HFFc6 (cell line): ENCODE results near the gene SOHLH1. TPM values are rescaled to one million over a fixed set of nuclear protein-coding genes. Genes with fewer than 3 reads are reported as not detected.

Experiments used
- DNase-seq: peaks from one replicate; pipeline ENCODE4 v3.0.0-alpha.2; 2018
- H3K27ac Mint-ChIP-seq: 2 replicates; pipeline ENCODE4 v1.8.0; 2020; ENCODE audit warnings: mild to moderate bottlenecking, mixed read lengths
- H3K27me3 Mint-ChIP-seq: 2 replicates; pipeline ENCODE4 v1.8.0; 2021; ENCODE audit warnings: mild to moderate bottlenecking, moderate library complexity, mixed read lengths; ENCODE audit not compliant: insufficient read depth
- H3K36me3 Mint-ChIP-seq: 2 replicates; pipeline ENCODE4 v1.8.0; 2021; ENCODE audit warnings: low read depth, mixed read lengths
- H3K4me1 Mint-ChIP-seq: 2 replicates; pipeline ENCODE4 v1.8.0; 2020; ENCODE audit warnings: low read depth, mixed read lengths
- H3K4me3 Mint-ChIP-seq: 2 replicates; pipeline ENCODE4 v1.8.0; 2020; ENCODE audit warnings: mild to moderate bottlenecking, moderate library complexity, mixed read lengths
- H3K9me3 Mint-ChIP-seq: 2 replicates; pipeline ENCODE4 v1.8.0; 2020; ENCODE audit warnings: mild to moderate bottlenecking, mixed read lengths
- total RNA-seq, 6 experiments: library from RNA; stranded (reverse); fragmentation: NEBNext Ultra II Directional; extraction: Animal tissue kit (Norgen Biotek cat#: 25700); gene quantifications; 2 replicates in 1 of 6; 3 replicates in 5 of 6; pipeline ENCODE4 v1.2.3, GENCODE V29; 2021
- TF ChIP-seq, protein P1 (sequence below): fragments of 200-600 bp; sonication (generic); IDR thresholded peaks from 2 replicates; pipeline ENCODE4 v1.5.0; 2021; ENCODE audit warnings: antibody characterized with exemption, mild to moderate bottlenecking

Gene SOHLH1
- total RNA-seq, 6 experiments from 2014 or later = not detected

DNA sequence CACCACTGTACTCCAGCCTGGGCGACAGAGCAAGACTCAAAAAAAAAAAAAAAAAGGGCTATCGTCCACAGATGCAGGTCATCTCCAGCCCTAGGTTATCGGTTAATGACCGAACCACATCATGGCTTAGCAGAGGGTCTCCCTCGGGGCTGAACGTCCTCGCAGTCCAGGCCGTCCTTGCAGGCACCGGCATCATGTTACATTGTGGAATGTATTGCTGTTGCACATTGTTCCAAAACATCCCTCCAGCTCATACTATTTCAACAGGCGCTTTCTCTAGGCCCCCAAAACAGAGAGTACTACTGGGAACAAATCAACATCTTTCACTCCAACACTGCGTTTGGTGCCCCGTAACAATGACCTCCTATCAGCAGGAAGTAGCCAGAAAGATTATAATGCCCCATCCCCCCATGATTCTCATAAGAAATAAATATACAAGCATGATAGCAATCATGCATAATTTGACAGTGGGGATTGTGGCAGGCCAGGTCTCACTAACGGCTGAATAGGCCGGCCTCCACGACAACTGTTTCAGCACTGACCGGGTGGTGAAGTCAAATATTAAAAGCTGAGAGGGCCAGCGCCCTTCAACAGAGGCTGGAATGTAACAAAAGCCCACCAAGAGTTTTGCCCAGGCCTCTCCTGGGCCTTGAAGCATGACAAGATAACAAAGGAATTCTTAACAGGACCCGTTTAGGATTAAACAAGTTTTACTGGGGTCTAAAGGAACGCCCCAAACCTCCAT lies 37.3 kb downstream of the SOHLH1 start:
- TF ChIP-seq, protein P1, sequence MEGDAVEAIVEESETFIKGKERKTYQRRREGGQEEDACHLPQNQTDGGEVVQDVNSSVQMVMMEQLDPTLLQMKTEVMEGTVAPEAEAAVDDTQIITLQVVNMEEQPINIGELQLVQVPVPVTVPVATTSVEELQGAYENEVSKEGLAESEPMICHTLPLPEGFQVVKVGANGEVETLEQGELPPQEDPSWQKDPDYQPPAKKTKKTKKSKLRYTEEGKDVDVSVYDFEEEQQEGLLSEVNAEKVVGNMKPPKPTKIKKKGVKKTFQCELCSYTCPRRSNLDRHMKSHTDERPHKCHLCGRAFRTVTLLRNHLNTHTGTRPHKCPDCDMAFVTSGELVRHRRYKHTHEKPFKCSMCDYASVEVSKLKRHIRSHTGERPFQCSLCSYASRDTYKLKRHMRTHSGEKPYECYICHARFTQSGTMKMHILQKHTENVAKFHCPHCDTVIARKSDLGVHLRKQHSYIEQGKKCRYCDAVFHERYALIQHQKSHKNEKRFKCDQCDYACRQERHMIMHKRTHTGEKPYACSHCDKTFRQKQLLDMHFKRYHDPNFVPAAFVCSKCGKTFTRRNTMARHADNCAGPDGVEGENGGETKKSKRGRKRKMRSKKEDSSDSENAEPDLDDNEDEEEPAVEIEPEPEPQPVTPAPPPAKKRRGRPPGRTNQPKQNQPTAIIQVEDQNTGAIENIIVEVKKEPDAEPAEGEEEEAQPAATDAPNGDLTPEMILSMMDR = no peak
- Mint-ChIP-seq H3K4me1 (no peaks in the 10 kb centered on the region), H3K4me3 (no peak overlapping the region), H3K27ac (no peak overlapping the region), H3K27me3 (peaks cover 4% of the 10 kb centered on the region), H3K36me3 (no peaks in the 10 kb centered on the region), H3K9me3 (peaks cover 3% of the 10 kb centered on the region; the same call in 1 of the 2 replicates)
- no peak for DNase-seq

DNA sequence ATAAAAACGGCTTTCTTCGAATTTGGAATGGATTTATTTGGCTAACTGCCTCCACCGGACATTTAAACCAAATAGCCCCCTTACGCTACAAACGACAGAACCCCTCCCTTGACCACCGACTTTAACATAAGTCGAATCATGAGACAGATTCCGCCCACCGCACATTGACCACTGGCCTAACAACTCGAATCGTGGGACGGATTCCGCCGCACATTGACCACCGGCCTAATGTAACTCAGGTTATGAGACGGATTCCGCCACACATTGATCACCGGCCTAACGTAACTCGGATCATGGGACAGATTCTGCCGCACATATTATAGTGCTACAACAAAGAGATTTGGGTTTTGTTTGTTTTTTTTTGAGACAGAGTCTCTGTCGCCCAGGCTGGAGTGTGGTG lies 38.9 kb downstream of the SOHLH1 start:
- peaks cover 10% of the 10 kb centered on the region for H3K27me3 Mint-ChIP-seq
- no peaks in the 10 kb centered on the region; the same call in 1 of the 2 replicates for H3K9me3 Mint-ChIP-seq
- H3K27ac Mint-ChIP-seq = no peak overlapping the region
- no peaks in the 10 kb centered on the region for H3K36me3 Mint-ChIP-seq
- H3K4me1 Mint-ChIP-seq = no peaks in the 10 kb centered on the region
- no peak for DNase-seq
- TF ChIP-seq, protein P1 = no peak
- H3K4me3 Mint-ChIP-seq = no peak overlapping the region

DNA sequence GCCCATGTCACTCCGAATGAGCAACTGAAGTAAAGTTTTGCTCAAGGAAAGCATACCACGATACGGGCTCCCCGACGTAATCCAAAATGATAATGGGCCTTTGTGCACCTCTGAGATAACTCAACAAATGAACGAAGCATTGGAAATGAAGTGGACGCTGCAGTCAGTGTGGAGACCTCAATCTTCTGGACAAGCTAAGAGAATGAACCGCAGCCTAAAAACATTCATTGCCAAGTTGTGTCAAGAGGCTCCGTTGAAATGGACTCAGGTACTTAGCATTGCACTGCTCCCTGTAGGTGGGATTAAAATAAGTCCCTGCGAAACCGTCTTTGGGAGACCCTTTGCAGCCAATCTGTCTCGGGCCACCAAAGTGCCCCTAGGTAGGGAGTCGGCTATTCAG lies 40.0 kb downstream of the SOHLH1 start:
- TF ChIP-seq, protein P1 = no peak
- Mint-ChIP-seq H3K27ac (no peak overlapping the region), H3K4me3 (no peak overlapping the region), H3K4me1 (no peaks in the 10 kb centered on the region), H3K9me3 (peaks cover under 1% of the 10 kb centered on the region; the same call in 1 of the 2 replicates), H3K27me3 (peaks cover 10% of the 10 kb centered on the region), H3K36me3 (no peaks in the 10 kb centered on the region)
- no peak for DNase-seq

DNA sequence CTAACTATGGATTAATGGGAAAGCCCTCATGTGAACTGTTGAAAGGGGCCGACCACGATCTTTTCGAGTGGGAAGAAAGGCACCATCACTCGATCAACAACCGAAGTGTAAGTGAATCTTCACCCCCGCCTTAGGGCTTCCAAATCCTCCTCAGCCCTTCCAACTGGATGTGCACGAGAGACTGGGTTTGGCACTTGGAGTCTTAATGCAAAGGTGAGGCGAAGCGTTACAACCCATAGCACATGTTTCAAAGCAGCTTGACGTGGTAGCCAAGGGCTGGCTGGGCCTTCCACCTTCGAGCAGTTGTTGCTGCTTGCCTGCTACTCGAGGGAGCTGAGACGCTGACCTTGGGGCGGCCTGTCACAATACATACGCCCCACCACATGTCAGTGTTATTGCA lies 41.9 kb downstream of the SOHLH1 start:
- Mint-ChIP-seq H3K27me3 (peaks cover 10% of the 10 kb centered on the region), H3K4me3 (no peak overlapping the region), H3K4me1 (no peaks in the 10 kb centered on the region), H3K27ac (no peak overlapping the region), H3K9me3 (peaks cover 12% of the 10 kb centered on the region), H3K36me3 (no peaks in the 10 kb centered on the region)
- no peak for DNase-seq
- TF ChIP-seq, protein P1 = no peak

DNA sequence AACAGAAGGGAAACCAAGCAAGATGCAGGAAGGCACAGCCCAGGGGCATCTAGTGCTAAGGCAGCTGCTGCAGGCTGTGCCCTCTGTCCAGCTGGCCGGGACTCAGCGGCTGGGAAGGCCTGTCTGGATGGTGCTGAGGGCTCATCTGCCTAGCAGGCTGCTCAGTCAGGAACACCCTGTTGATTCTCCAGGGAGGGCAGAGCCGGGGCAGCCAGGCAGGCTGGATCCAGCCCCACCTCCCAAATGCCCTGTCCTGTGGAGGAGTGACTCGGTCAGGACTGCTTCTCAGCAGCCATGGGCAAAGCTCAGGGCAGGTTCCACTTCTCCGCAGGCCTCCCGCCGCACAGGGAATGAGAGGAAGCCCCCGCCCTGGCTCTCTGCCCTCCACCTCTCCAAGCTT lies 44.0 kb downstream of the SOHLH1 start:
- no peak overlapping the region for H3K27ac Mint-ChIP-seq

More for the DNA sequence above, 44.0 kb downstream of the SOHLH1 start:
- no peak for DNase-seq
- no peaks in the 10 kb centered on the region for H3K36me3 Mint-ChIP-seq
- H3K4me1 Mint-ChIP-seq = no peaks in the 10 kb centered on the region
- no peak overlapping the region for H3K4me3 Mint-ChIP-seq
- peaks cover 23% of the 10 kb centered on the region for H3K9me3 Mint-ChIP-seq
- peaks cover 6% of the 10 kb centered on the region; the same call in 1 of the 2 replicates for H3K27me3 Mint-ChIP-seq
- TF ChIP-seq, protein P1 = no peak
